ENCODE measurements around the gene C5orf15. TPM values are rescaled to one million over a fixed set of nuclear protein-coding genes. Genes with fewer than 3 reads are reported as not detected.

The C5orf15 gene
- total RNA-seq, 1 experiment from 2014 or later, result 28.8 TPM

GRCh38 chr5:133952729-133953567, 15.5 kb downstream of the C5orf15 start:
- H3K4me1 ChIP-seq (ENCODE audit: control insufficient read depth in 1 of 2, insufficient read depth in 2 of 2, low read length in 2 of 2), result no peaks in the 10 kb centered on the region
- no peak for ATAC-seq
- no peak for DNase-seq (ENCODE audit: low read depth, low spot score)
- intact Hi-C loops (cut with micrococcal nuclease), result no loop called here
- no peak overlapping the region for H3K4me3 ChIP-seq (replicated peaks in 1 of 2; ENCODE audit: low read depth in 1 of 2, low read length in 2 of 2)
- POLR2A ChIA-PET, result interaction anchor here (0.8 kb wide), 1 partner anchor 8 kb away, joined by 4 read pairs; no protein-coding TSS in a partner anchor
- no peak for TF ChIP-seq EGR1 (IDR thresholded peaks at IDR 0.05; ENCODE audit: low read depth)
- no peaks in the 10 kb centered on the region for H3K27me3 ChIP-seq (ENCODE audit: insufficient read depth, low read length)
- no peak overlapping the region for H3K4me2 ChIP-seq (ENCODE audit: low read length)
- no peak overlapping the region for H3K9ac ChIP-seq (ENCODE audit: low read length)
- no peak overlapping the region for H2AFZ ChIP-seq (ENCODE audit: low read depth, low read length, poor library complexity, severe bottlenecking)
- RAD21 ChIA-PET (ENCODE audit: low non-redundant PET in 1 of 2, low total read pairs in 2 of 2, uncharacterized antibody in 2 of 2, unreplicated experiment in 2 of 2), result no interaction called here
- no peaks in the 10 kb centered on the region for H3K9me2 ChIP-seq (ENCODE audit: insufficient read depth)
- H3K9me3 ChIP-seq (ENCODE audit: control insufficient read depth in 1 of 2, insufficient read depth in 1 of 2, low read depth in 1 of 2, low read length in 2 of 2), result no peaks in the 10 kb centered on the region
- H4K20me1 ChIP-seq (ENCODE audit: insufficient read depth), result no peaks in the 10 kb centered on the region
- BruUV-seq (replicated peaks), result no TSS peak
- peaks cover 0 to 11% of the 10 kb centered on the region in 2 experiments; a peak in 2 of 4 replicates for H3K36me3 ChIP-seq (ENCODE audit: control insufficient read depth in 1 of 2, insufficient read depth in 2 of 2, low read length in 2 of 2)
- no peaks in the 10 kb centered on the region; the same call in 1 of the 2 replicates for H3K79me2 ChIP-seq (ENCODE audit: insufficient read depth, low read length)
- H3K27ac ChIP-seq (ENCODE audit: low read depth, low read length), result no peak overlapping the region
- CTCF ChIA-PET, result no interaction called here

GRCh38 chr5:133950821-133951612, 17.4 kb downstream of the C5orf15 start:
- TF ChIP-seq FOSL1 (IDR thresholded peaks at IDR 0.05; ENCODE audit: low read depth), result no peak
- no peak for TF ChIP-seq ZNF274 (IDR thresholded peaks at IDR 0.05; ENCODE audit: low read depth, low read length)
- TF ChIP-seq EGR1 (IDR thresholded peaks at IDR 0.05; ENCODE audit: low read depth), result no peak
- TF ChIP-seq, protein P1, sequence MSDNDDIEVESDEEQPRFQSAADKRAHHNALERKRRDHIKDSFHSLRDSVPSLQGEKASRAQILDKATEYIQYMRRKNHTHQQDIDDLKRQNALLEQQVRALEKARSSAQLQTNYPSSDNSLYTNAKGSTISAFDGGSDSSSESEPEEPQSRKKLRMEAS (IDR thresholded peaks at IDR 0.05), result no peak
- no peak for TF ChIP-seq CEBPB (IDR thresholded peaks at IDR 0.05; ENCODE audit: low read depth)
- no peak for TF ChIP-seq ZBTB33 (IDR thresholded peaks at IDR 0.05; ENCODE audit: extremely low read depth, insufficient replicate concordance, low read length)
- TF ChIP-seq POLR2A (IDR thresholded peaks at IDR 0.05; ENCODE audit: borderline replicate concordance, extremely low read depth, insufficient read depth, insufficient read length), result no peak
- TF ChIP-seq, protein P2, sequence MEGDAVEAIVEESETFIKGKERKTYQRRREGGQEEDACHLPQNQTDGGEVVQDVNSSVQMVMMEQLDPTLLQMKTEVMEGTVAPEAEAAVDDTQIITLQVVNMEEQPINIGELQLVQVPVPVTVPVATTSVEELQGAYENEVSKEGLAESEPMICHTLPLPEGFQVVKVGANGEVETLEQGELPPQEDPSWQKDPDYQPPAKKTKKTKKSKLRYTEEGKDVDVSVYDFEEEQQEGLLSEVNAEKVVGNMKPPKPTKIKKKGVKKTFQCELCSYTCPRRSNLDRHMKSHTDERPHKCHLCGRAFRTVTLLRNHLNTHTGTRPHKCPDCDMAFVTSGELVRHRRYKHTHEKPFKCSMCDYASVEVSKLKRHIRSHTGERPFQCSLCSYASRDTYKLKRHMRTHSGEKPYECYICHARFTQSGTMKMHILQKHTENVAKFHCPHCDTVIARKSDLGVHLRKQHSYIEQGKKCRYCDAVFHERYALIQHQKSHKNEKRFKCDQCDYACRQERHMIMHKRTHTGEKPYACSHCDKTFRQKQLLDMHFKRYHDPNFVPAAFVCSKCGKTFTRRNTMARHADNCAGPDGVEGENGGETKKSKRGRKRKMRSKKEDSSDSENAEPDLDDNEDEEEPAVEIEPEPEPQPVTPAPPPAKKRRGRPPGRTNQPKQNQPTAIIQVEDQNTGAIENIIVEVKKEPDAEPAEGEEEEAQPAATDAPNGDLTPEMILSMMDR (IDR thresholded peaks at IDR 0.05 in 2 of 3, conservative IDR thresholded peaks at IDR 0.05 in 1 of 3; ENCODE audit: borderline replicate concordance in 1 of 3, insufficient read depth in 1 of 3, low read depth in 2 of 3, low read length in 2 of 3), result no peak
- no peak for TF ChIP-seq POLR2AphosphoS5 (IDR thresholded peaks at IDR 0.05; ENCODE audit: low read depth, low read length)
- no peak for TF ChIP-seq SIN3A (IDR thresholded peaks at IDR 0.05; ENCODE audit: low read depth)
- TF ChIP-seq SP1 (IDR thresholded peaks at IDR 0.05; ENCODE audit: low read depth), result no peak
- RAD21 ChIA-PET (ENCODE audit: low non-redundant PET in 1 of 2, low total read pairs in 2 of 2, uncharacterized antibody in 2 of 2, unreplicated experiment in 2 of 2), result no interaction called here
- H2AFZ ChIP-seq (ENCODE audit: low read depth, low read length, poor library complexity, severe bottlenecking), result no peak overlapping the region
- no peak overlapping the region for H3K27ac ChIP-seq (ENCODE audit: low read depth, low read length)
- no peaks in the 10 kb centered on the region for H3K27me3 ChIP-seq (ENCODE audit: insufficient read depth, low read length)
- CTCF ChIA-PET, result no interaction called here
- H3K9me2 ChIP-seq (ENCODE audit: insufficient read depth), result no peaks in the 10 kb centered on the region
- BruUV-seq (replicated peaks), result no TSS peak
- no peaks in the 10 kb centered on the region for H3K79me2 ChIP-seq (ENCODE audit: insufficient read depth, low read length)
- H3K4me1 ChIP-seq (ENCODE audit: control insufficient read depth in 1 of 2, insufficient read depth in 2 of 2, low read length in 2 of 2), result no peaks in the 10 kb centered on the region
- no peaks in the 10 kb centered on the region for H4K20me1 ChIP-seq (ENCODE audit: insufficient read depth)
- H3K9me3 ChIP-seq (ENCODE audit: control insufficient read depth in 1 of 2, insufficient read depth in 1 of 2, low read depth in 1 of 2, low read length in 2 of 2), result no peaks in the 10 kb centered on the region
- ATAC-seq (no peak), DNase-seq (ENCODE audit: low read depth, low spot score) (no peak)
- no peak overlapping the region for H3K4me3 ChIP-seq (replicated peaks in 1 of 2; ENCODE audit: low read depth in 1 of 2, low read length in 2 of 2)
- intact Hi-C loops (cut with micrococcal nuclease), result no loop called here
- H3K9ac ChIP-seq (ENCODE audit: low read length), result no peak overlapping the region
- POLR2A ChIA-PET, result no interaction called here
- peaks cover 0 to 3% of the 10 kb centered on the region in 2 experiments; a peak in 1 of 4 replicates for H3K36me3 ChIP-seq (ENCODE audit: control insufficient read depth in 1 of 2, insufficient read depth in 2 of 2, low read length in 2 of 2)
- no peak overlapping the region for H3K4me2 ChIP-seq (ENCODE audit: low read length)

Measured in HCT116 (cell line).